DMS79 (cell line): ENCODE data around the gene ABHD5.

Experiments
- DNase-seq: peaks from one replicate; lab custom pipeline; 2025; lab: John Stamatoyannopoulos, UW

Gene ABHD5

DNA sequence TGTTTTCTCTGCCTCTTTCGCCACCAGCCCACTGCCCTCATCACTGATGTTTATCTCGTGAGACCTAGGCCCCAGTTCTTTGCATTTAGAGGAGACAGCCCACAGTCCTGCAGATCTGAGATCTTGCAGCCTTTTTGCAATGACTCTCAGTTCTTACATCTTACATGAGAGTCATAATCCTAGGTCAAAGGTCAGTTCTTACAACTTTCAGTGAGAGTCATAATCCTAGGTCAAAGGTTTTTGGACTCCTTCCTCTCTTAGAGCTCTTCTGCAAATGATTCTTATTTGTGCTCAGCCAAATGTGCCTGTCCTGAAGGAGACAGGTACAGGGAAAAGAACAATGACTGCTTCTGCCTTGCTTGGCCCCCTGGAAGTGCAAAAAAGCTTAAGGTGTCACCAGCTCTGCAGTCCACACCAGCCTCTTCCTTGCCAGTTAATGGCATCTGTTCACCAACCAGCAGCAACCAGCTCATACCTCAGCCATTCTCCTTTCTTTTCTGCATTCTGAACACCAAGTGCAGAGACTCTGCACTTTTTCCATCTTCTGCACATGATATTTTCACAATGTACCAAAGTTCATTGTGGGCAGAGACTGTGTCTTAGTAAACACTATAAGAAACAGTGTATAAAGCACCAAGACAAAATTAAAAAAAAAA is 67.1 kb downstream of the ABHD5 start:
- no peak for DNase-seq

DNA sequence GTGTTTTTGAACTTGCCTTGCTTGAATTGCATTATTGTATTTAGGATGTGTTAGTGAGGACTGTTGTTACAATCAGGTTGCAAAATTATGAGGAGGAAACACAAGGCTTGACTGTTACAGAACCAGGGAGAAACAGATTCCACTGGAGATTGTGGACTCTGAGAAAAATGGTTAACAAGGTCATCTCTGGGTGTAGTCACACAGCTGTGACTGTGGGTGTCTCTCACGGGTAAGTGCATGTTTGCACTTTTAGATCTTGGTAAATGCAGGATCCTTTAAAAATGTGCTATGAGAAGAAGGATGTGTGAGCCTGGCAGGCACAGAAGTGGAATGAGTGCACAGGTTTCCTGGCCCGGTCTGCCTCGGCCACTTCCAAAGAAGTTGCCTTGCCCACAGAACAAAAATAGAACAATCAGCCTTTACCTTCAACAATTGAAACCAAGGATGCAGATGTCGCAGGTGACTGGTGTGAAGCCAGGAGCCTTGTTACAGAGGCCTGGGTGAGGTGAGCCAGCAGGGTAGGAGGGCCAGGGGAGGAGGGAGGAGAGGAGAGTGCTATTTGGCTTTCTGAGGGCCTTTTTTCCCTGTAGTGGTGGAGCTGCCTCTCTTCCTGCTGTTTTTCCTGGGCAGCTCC is 68.0 kb downstream of the ABHD5 start:
- DNase-seq = no peak

- no peak for DNase-seq
Observed at GRCh38 chr3:43759297-43759782, 68.6 kb downstream of the ABHD5 start.

DNA sequence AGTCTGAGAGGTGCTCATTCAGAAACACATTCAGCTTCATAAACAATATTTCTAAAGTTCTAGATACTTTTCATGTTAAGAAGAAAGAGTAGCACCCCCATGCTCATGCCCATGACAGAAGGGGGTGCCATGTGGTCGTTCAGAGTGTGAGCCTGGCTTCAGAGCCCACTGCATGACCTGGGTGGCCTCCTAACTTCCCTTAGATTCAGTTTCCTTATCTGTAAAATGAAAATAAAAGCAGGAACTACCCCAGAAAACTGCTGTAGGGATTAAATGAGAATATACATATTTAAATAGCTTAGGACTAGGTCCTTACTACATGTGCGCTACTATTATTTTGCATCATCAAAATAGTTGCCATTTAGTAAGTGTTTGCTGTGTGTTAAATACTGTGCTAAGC is 69.2 kb downstream of the ABHD5 start:
- DNase-seq = no peak

DNA sequence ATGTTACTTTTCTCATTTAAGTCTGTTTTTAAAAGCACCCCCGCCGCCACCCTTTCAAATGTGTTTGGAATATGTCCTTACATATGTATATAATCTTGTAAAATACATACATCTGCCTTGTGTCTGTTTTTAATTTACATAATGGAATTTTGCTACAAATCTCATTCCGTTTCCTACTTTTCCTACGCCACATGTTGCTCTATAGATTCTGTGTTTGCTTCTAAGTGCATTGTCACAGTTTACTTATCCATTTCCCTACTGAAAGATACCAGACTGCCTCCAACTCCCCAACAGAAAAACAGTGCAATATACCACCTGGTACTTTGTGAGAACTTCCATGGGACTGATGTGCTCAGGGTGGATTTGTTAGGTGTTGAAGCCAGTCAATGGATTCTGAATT is 70.2 kb downstream of the ABHD5 start:
- DNase-seq = no peak

DNA sequence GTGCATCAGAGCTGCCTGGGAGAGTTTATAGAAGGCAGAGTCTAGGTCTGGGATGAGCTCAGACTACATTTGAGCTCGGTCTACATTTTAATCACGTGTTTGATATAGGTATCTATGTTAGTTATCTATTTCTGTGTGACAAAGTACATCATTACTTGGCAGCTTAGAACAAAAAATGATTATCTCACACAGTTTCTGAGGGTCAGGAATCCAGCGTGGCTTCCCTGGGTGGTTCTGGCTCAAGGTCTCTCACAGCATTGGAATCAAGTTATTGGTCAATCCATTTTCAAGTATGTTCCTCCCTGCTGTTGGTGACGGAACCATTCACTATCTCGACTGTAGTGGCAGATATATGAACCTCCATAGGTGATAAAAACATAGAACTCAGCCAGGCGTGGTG is 71.7 kb downstream of the ABHD5 start:
- DNase-seq = no peak

- DNase-seq = no peak
Observed at GRCh38 chr3:43764056-43764455, 73.3 kb downstream of the ABHD5 start.

GRCh38 chr3:43764471-43764870 is 73.7 kb downstream of the ABHD5 start:
- no peak for DNase-seq

GRCh38 chr3:43765521-43765971 is 74.8 kb downstream of the ABHD5 start:
- no peak for DNase-seq

DNA sequence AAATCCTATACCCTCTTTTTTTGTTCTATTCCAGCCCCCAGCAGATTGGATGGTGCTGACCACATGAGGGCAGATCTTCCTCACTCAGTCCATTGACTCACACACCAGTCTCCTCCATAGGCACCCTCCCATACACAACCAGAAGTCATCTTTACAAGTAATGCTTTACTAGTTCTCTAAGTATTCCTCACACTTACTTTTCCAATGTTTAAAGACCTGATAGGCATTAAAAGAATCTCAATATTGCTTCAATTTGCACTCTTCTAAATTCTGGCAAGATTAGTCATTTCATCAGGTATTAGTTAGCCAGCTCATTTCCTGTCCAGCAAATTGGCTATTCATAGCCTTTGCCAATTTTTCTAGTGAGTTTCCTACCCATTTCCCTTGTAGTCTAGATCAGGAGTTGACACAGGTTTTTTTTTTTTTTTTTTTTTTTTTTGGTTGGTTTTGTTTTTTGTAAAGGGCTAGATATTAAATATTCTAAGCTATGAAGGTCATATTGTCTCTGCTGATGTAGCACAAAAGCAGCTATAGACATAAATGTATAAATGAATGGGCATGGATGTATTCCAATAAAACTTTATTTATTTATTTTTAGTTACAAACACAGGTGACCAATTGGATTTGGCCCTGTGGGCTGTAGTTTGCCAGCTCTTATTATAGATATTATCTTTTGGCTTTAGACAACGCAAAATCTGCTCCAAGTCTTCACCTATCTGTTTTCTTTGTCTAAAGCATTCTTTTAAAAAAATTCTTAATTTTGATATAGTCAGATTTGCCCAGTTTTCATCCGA is 76.1 kb downstream of the ABHD5 start:
- DNase-seq = no peak

DNA sequence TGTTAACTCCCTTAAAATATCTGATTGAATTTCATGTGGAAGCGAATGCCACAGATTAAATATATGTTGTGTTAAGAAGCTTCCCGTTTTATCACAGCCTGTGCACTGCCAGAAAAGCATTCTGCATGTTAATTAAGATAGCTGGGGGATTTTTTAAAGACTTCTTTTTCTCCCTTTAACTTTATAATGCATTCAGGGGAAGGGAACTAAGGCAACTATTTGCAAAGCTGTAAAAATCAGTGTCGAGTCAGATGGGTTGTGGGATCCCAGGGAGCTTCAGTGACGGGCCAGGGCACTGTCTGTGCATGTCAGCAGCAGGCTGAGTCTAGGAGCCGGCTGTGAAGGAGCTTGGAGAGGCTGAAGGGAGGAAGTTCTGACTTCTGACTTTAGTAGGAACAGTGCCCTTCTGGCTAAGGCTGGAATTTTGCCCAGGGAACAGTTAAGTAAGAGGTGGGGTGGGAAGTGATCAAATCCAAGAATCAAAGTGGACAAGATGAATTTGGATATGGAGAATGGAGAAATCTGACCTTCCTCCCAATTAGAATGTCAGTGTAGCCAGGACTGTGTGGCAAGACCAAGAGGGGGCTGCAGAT is 77.7 kb downstream of the ABHD5 start:
- DNase-seq = no peak

DNA sequence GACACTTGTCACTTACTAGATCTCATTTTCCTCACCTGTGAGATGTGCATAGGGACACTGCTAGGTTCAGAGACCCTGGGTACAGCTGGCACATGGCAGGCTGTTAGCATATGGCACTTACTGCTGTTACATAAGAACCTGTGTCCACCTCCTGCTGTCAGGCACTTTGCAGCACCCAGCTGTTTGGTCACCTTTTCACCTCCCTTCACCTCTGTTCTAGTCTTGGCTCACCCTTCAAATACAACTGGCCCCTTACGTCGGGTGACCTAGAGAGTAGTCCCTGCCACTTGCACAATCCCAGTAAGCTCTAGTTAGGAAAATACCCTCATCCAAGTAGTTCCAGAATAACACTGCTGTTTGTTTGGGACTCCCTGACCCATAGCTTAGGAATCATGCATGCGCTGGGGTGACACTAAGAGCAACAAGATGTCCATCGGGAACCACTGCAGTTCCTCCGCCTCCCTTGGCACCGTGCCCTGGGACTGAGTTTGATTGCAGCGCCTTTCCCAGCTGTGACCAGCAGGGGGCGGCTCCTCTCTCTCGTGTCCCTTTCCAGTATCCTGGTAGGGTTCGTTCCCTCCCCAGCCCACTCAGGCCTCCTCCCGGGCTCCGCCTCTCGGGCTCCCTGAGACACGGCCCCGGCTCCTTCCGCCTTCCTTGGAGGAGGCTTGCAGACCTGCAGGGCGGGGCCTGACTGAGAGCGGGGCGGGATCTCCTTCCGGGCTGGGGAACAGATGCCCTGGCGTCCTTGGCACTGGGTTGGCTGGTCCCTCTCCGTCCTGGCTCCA is 78.6 kb downstream of the ABHD5 start:
- DNase-seq = peak; percentile 83

DNA sequence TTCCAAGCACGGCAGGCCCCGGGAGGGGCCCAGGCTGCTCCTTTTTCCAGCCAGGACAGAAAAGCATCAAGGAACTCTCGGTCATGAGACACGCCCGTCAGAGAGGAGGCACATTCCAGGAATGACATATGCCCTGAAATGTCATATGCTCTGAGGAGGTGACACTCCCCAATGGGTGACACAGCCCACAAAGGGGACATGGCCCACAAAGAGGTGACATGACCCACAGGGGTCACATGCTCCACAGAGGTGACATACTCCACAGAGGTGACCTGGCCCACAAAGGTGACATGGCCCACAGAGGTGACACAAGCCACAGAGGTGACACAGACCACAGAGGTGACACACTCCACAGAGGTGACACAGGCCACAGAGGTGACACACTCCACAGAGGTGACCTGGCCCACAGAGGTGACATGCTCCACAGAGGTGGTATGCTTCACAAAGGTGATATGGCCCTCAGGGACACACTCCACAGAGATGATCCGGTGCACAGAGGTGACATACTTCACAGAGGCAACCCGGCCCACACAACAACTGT is 79.2 kb downstream of the ABHD5 start:
- DNase-seq = no peak

GRCh38 chr3:43770426-43771103 is 79.8 kb downstream of the ABHD5 start:
- DNase-seq = no peak

DNA sequence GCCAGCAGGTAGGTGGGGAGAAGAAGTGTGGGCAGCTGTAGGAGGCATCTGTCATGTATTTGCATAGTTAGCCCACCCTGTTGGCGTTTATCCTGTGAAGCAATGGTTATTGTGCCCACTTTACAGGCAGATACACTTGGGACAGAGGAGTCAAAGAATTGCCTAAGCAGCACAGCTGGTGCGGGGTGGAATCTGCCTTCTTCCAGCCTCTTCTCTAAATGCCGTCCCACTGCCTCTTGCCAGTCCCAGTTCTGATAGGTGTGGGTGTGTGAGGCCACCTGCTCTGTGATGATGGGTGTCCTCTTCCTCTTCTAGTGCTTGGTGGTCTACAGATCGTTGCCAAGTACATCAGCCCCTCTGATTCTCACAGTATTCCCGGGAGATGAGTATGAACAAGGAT is 80.9 kb downstream of the ABHD5 start:
- DNase-seq = no peak

- DNase-seq = no peak
Observed at GRCh38 chr3:43773273-43774094, 82.7 kb downstream of the ABHD5 start.

GRCh38 chr3:43774799-43775198 is 84.1 kb downstream of the ABHD5 start:
- DNase-seq = no peak

- DNase-seq = no peak
Observed at GRCh38 chr3:43776101-43776500, 85.4 kb downstream of the ABHD5 start.

- no peak for DNase-seq
Observed at GRCh38 chr3:43779850-43780249, 89.1 kb downstream of the ABHD5 start.

GRCh38 chr3:43782541-43782940 is 91.8 kb downstream of the ABHD5 start:
- DNase-seq = no peak
